Measurements from ENCODE around the gene KRT6A.

KRT6A gene

GRCh38 chr12:52477651-52478050 is 15.4 kb downstream of the KRT6A start:
- Histone ChIP-seq H2BK5ac (ENCODE audit: low read depth, low read length, poor library complexity, severe bottlenecking) (no peak overlapping the region), H4K91ac (ENCODE audit: low read length) (no peak overlapping the region), H3K27me3 (ENCODE audit: control insufficient read depth in 1 of 2, insufficient read depth in 1 of 2, low read length in 2 of 2) (peaks cover 0 to 29% of the 10 kb centered on the region in 2 experiments), H3K18ac (ENCODE audit: low read depth in 1 of 2, low read length in 2 of 2) (no peak overlapping the region), H2BK120ac (ENCODE audit: low read depth, low read length) (no peak overlapping the region), H3K4ac (ENCODE audit: low read depth in 1 of 2, low read length in 2 of 2) (no peak overlapping the region), H2BK15ac (ENCODE audit: low read depth, poor library complexity, severe bottlenecking) (no peak overlapping the region), H2BK12ac (ENCODE audit: low read length in 2 of 2) (no peak overlapping the region), H3K23ac (ENCODE audit: low read length in 2 of 2) (no peak overlapping the region), H3K36me3 (ENCODE audit: control insufficient read depth in 1 of 2, insufficient read depth in 2 of 2, low read depth in 1 of 2, low read length in 2 of 2) (no peaks in the 10 kb centered on the region), H4K8ac (ENCODE audit: low read length) (no peak overlapping the region), H2AFZ (ENCODE audit: low read depth, low read length) (no peak overlapping the region), H3K9ac (ENCODE audit: low read length) (no peak overlapping the region), H3K14ac (ENCODE audit: low read length in 2 of 2) (no peak overlapping the region), H3K9me3 (ENCODE audit: control insufficient read depth, low read length) (peaks cover 8% of the 10 kb centered on the region), H3K79me1 (replicated peaks; ENCODE audit: low read length, poor library complexity, severe bottlenecking) (no peaks in the 10 kb centered on the region), H3K4me1 (ENCODE audit: control insufficient read depth, insufficient read depth, low read depth, low read length) (no peaks in the 10 kb centered on the region), H2AK5ac (ENCODE audit: low read length, severe bottlenecking) (no peak overlapping the region), H3K4me3 (ENCODE audit: insufficient read depth in 1 of 2, low read depth in 1 of 2, low read length in 2 of 2) (no peak overlapping the region), H3K4me2 (ENCODE audit: low read length, poor library complexity, severe bottlenecking) (no peak overlapping the region), H3K27ac (ENCODE audit: low read length, poor library complexity, severe bottlenecking) (no peak overlapping the region)
- DNase-seq: no peak
- WGBS: 63% methylated on average over 1 of the region's 2 CpGs

- Histone ChIP-seq H3K18ac (ENCODE audit: low read depth in 1 of 2, low read length in 2 of 2) (no peak overlapping the region), H2BK15ac (ENCODE audit: low read depth, poor library complexity, severe bottlenecking) (no peak overlapping the region), H3K4ac (ENCODE audit: low read depth in 1 of 2, low read length in 2 of 2) (no peak overlapping the region), H3K9ac (ENCODE audit: low read length) (no peak overlapping the region), H3K27ac (ENCODE audit: low read length, poor library complexity, severe bottlenecking) (no peak overlapping the region), H3K4me1 (ENCODE audit: control insufficient read depth, insufficient read depth, low read depth, low read length) (no peaks in the 10 kb centered on the region), H3K79me1 (replicated peaks; ENCODE audit: low read length, poor library complexity, severe bottlenecking) (no peaks in the 10 kb centered on the region), H4K91ac (ENCODE audit: low read length) (no peak overlapping the region), H3K23ac (ENCODE audit: low read length in 2 of 2) (no peak overlapping the region), H3K4me2 (ENCODE audit: low read length, poor library complexity, severe bottlenecking) (no peak overlapping the region), H3K14ac (ENCODE audit: low read length in 2 of 2) (no peak overlapping the region), H2BK5ac (ENCODE audit: low read depth, low read length, poor library complexity, severe bottlenecking) (no peak overlapping the region), H2BK12ac (ENCODE audit: low read length in 2 of 2) (no peak overlapping the region), H3K27me3 (ENCODE audit: control insufficient read depth in 1 of 2, insufficient read depth in 1 of 2, low read length in 2 of 2) (peaks cover 0 to 34% of the 10 kb centered on the region in 2 experiments), H3K9me3 (ENCODE audit: control insufficient read depth, low read length) (peaks cover 8% of the 10 kb centered on the region), H3K36me3 (ENCODE audit: control insufficient read depth in 1 of 2, insufficient read depth in 2 of 2, low read depth in 1 of 2, low read length in 2 of 2) (no peaks in the 10 kb centered on the region), H3K4me3 (ENCODE audit: insufficient read depth in 1 of 2, low read depth in 1 of 2, low read length in 2 of 2) (no peak overlapping the region), H4K8ac (ENCODE audit: low read length) (no peak overlapping the region), H2AK5ac (ENCODE audit: low read length, severe bottlenecking) (no peak overlapping the region), H2AFZ (ENCODE audit: low read depth, low read length) (no peak overlapping the region), H2BK120ac (ENCODE audit: low read depth, low read length) (no peak overlapping the region)
- DNase-seq: no peak
- no CpG with 5 or more reads among the region's 2 CpGs for WGBS
These were observed 18.8 kb downstream of the KRT6A start for GRCh38 chr12:52474212-52474611.

- Histone ChIP-seq H3K23ac (ENCODE audit: low read length in 2 of 2) (no peak within 1 kb of the TSS), H3K79me1 (replicated peaks; ENCODE audit: low read length, poor library complexity, severe bottlenecking) (no peaks in the 10 kb centered on the region), H2BK12ac (ENCODE audit: low read length in 2 of 2) (no peak within 1 kb of the TSS), H2BK120ac (ENCODE audit: low read depth, low read length) (no peak within 1 kb of the TSS), H3K9ac (ENCODE audit: low read length) (no peak within 1 kb of the TSS), H3K4me3 (ENCODE audit: insufficient read depth in 1 of 2, low read depth in 1 of 2, low read length in 2 of 2) (no peak within 1 kb of the TSS), H3K4me1 (ENCODE audit: control insufficient read depth, insufficient read depth, low read depth, low read length) (no peaks in the 10 kb centered on the region), H2AK5ac (ENCODE audit: low read length, severe bottlenecking) (no peak within 1 kb of the TSS), H4K8ac (ENCODE audit: low read length) (no peak within 1 kb of the TSS), H3K4me2 (ENCODE audit: low read length, poor library complexity, severe bottlenecking) (no peak within 1 kb of the TSS), H3K4ac (ENCODE audit: low read depth in 1 of 2, low read length in 2 of 2) (no peak within 1 kb of the TSS), H3K14ac (ENCODE audit: low read length in 2 of 2) (no peak within 1 kb of the TSS), H2AFZ (ENCODE audit: low read depth, low read length) (no peak within 1 kb of the TSS), H2BK5ac (ENCODE audit: low read depth, low read length, poor library complexity, severe bottlenecking) (no peak within 1 kb of the TSS), H3K27ac (ENCODE audit: low read length, poor library complexity, severe bottlenecking) (no peak within 1 kb of the TSS), H2BK15ac (ENCODE audit: low read depth, poor library complexity, severe bottlenecking) (no peak within 1 kb of the TSS), H3K9me3 (ENCODE audit: control insufficient read depth, low read length) (peaks cover 8% of the 10 kb centered on the region), H3K27me3 (ENCODE audit: control insufficient read depth in 1 of 2, insufficient read depth in 1 of 2, low read length in 2 of 2) (peaks cover 0 to 32% of the 10 kb centered on the region in 2 experiments), H3K36me3 (ENCODE audit: control insufficient read depth in 1 of 2, insufficient read depth in 2 of 2, low read depth in 1 of 2, low read length in 2 of 2) (no peaks in the 10 kb centered on the region), H4K91ac (ENCODE audit: low read length) (no peak within 1 kb of the TSS), H3K18ac (ENCODE audit: low read depth in 1 of 2, low read length in 2 of 2) (no peak within 1 kb of the TSS)
- 91% methylated on average over 4 of the region's 4 CpGs for WGBS
- no peak for DNase-seq
These were observed 19.3 kb downstream of the KRT6A start, which contains the start of gene KRT6C for GRCh38 chr12:52473768-52474167. KRT6C (minus strand) TSS chr12:52473805; CDS start chr12:52473737, 68 bp downstream.

GRCh38 chr12:52469853-52470252 is 23.2 kb downstream of the KRT6A start:
- no peaks in the 10 kb centered on the region for H3K9me3 ChIP-seq (ENCODE audit: control insufficient read depth, low read length)
- no peak overlapping the region for H2BK12ac ChIP-seq (ENCODE audit: low read length in 2 of 2)

More at GRCh38 chr12:52469853-52470252, 23.2 kb downstream of the KRT6A start:
- Histone ChIP-seq H3K4me1 (ENCODE audit: control insufficient read depth, insufficient read depth, low read depth, low read length) (no peaks in the 10 kb centered on the region), H4K91ac (ENCODE audit: low read length) (no peak overlapping the region), H3K27ac (ENCODE audit: low read length, poor library complexity, severe bottlenecking) (no peak overlapping the region), H3K23ac (ENCODE audit: low read length in 2 of 2) (no peak overlapping the region), H3K9ac (ENCODE audit: low read length) (no peak overlapping the region), H3K14ac (ENCODE audit: low read length in 2 of 2) (no peak overlapping the region), H2BK120ac (ENCODE audit: low read depth, low read length) (no peak overlapping the region), H3K4me2 (ENCODE audit: low read length, poor library complexity, severe bottlenecking) (no peak overlapping the region), H2BK5ac (ENCODE audit: low read depth, low read length, poor library complexity, severe bottlenecking) (no peak overlapping the region), H2AK5ac (ENCODE audit: low read length, severe bottlenecking) (no peak overlapping the region), H2BK15ac (ENCODE audit: low read depth, poor library complexity, severe bottlenecking) (no peak overlapping the region), H3K79me1 (replicated peaks; ENCODE audit: low read length, poor library complexity, severe bottlenecking) (no peaks in the 10 kb centered on the region), H3K27me3 (ENCODE audit: control insufficient read depth in 1 of 2, insufficient read depth in 1 of 2, low read length in 2 of 2) (peaks cover 0 to 38% of the 10 kb centered on the region in 2 experiments), H3K18ac (ENCODE audit: low read depth in 1 of 2, low read length in 2 of 2) (no peak overlapping the region), H3K36me3 (ENCODE audit: control insufficient read depth in 1 of 2, insufficient read depth in 2 of 2, low read depth in 1 of 2, low read length in 2 of 2) (no peaks in the 10 kb centered on the region), H4K8ac (ENCODE audit: low read length) (no peak overlapping the region), H2AFZ (ENCODE audit: low read depth, low read length) (no peak overlapping the region), H3K4ac (ENCODE audit: low read depth in 1 of 2, low read length in 2 of 2) (no peak overlapping the region), H3K4me3 (ENCODE audit: insufficient read depth in 1 of 2, low read depth in 1 of 2, low read length in 2 of 2) (no peak overlapping the region)
- WGBS: 95% methylated on average over 3 of the region's 4 CpGs
- DNase-seq: no peak

All from mesenchymal stem cell (in vitro differentiated cells and primary cell).